GM23338 (cell line): Measurements from ENCODE around the gene STARD3. TPM values are rescaled to one million over a fixed set of nuclear protein-coding genes. Genes with fewer than 3 reads are reported as not detected.

Experiments
- ATAC-seq: fragments of 200-7000 bp; cut with Tn5 transposase; 3 replicates; pipeline ENCODE4 v1.9.1; 2020
- DNase-seq: peaks from one replicate; pipeline ENCODE4 v3.0.0-alpha.2; 2015; ENCODE audit warnings: low spot score
- H2AFZ ChIP-seq: fragments of 200-600 bp; sonication (generic); 2 replicates; pipeline ENCODE4 v1.8.0; 2016; ENCODE audit warnings: antibody characterized with exemption, mild to moderate bottlenecking, moderate library complexity
- H3F3A ChIP-seq: fragments of 200-600 bp; sonication (generic); replicated peaks from 2 replicates; pipeline ENCODE4 v1.8.0; 2017; ENCODE audit warnings: antibody characterized with exemption, mixed run types, low read depth
- H3K27ac ChIP-seq: fragments of 200-600 bp; sonication (generic); 2 replicates; pipeline ENCODE4 v1.6.1; 2016; ENCODE audit warnings: low read depth
- H3K27me3 ChIP-seq: fragments of 200-600 bp; sonication (generic); 2 replicates; pipeline ENCODE4 v1.8.0; 2016; ENCODE audit warnings: mild to moderate bottlenecking, mixed run types, moderate library complexity; ENCODE audit not compliant: insufficient read depth
- H3K36me3 ChIP-seq: fragments of 200-600 bp; sonication (generic); 2 replicates; pipeline ENCODE4 v1.8.0; 2016; ENCODE audit warnings: mild to moderate bottlenecking; ENCODE audit not compliant: insufficient read depth
- H3K4me1 ChIP-seq: fragments of 200-600 bp; sonication (generic); 2 replicates; pipeline ENCODE4 v1.8.0; 2016; ENCODE audit warnings: mild to moderate bottlenecking, moderate library complexity; ENCODE audit not compliant: insufficient read depth
- H3K4me2 ChIP-seq: fragments of 200-600 bp; sonication (generic); 2 replicates; pipeline ENCODE4 v1.7.1; 2017; ENCODE audit warnings: mixed run types
- H3K4me3 ChIP-seq: fragments of 200-600 bp; sonication (generic); 2 replicates; pipeline ENCODE4 v1.6.1; 2016; ENCODE audit warnings: mixed run types
- H3K79me2 ChIP-seq: fragments of 200-600 bp; sonication (generic); replicated peaks from 2 replicates; pipeline ENCODE4 v1.8.0; 2017; ENCODE audit warnings: mild to moderate bottlenecking; ENCODE audit not compliant: insufficient read depth
- H3K9me2 ChIP-seq: fragments of 200-600 bp; sonication (generic); 2 replicates; pipeline ENCODE4 v1.8.0; 2017; ENCODE audit not compliant: insufficient read depth
- H4K20me1 ChIP-seq: fragments of 200-600 bp; sonication (generic); replicated peaks from 2 replicates; pipeline ENCODE4 v1.8.0; 2017; ENCODE audit warnings: mild to moderate bottlenecking; ENCODE audit not compliant: insufficient read depth
- H3K27ac Mint-ChIP-seq: 2 replicates; pipeline ENCODE4 v1.8.0; 2020; ENCODE audit warnings: inconsistent platforms, mild to moderate bottlenecking, moderate library complexity, mixed read lengths
- H3K27me3 Mint-ChIP-seq: 3 replicates; pipeline ENCODE4 v1.8.0; 2022; ENCODE audit warnings: low read depth, mild to moderate bottlenecking, moderate library complexity, mixed read lengths, inconsistent platforms; ENCODE audit not compliant: insufficient read depth, poor library complexity
- H3K36me3 Mint-ChIP-seq: 3 replicates; pipeline ENCODE4 v1.8.0; 2021; ENCODE audit warnings: low read depth, mild to moderate bottlenecking, inconsistent platforms, moderate library complexity, mixed read lengths
- H3K4me1 Mint-ChIP-seq: 3 replicates; pipeline ENCODE4 v1.8.0; 2020; ENCODE audit warnings: mild to moderate bottlenecking, inconsistent platforms, mixed read lengths
- H3K4me3 Mint-ChIP-seq: 3 replicates; pipeline ENCODE4 v1.8.0; 2021; ENCODE audit warnings: moderate library complexity, mild to moderate bottlenecking, inconsistent platforms, mixed read lengths
- H3K9me3 Mint-ChIP-seq: 3 replicates; pipeline ENCODE4 v1.8.0; 2020; ENCODE audit warnings: moderate library complexity, mild to moderate bottlenecking, inconsistent platforms, mixed read lengths
- EZH2phosphoT487 ChIP-seq: fragments of 200-600 bp; sonication (generic); IDR thresholded peaks from one replicate; pipeline ENCODE4 v1.8.1; 2018; ENCODE audit warnings: antibody characterized with exemption; ENCODE audit not compliant: unreplicated experiment
- STAT1 ChIP-seq: IDR thresholded peaks from one replicate; pipeline ENCODE4 v1.6.1; 2016; ENCODE audit warnings: antibody characterized with exemption; ENCODE audit not compliant: unreplicated experiment
- ZNF114 ChIP-seq: fragments of 250-450 bp; sonication (Bioruptor Pico); IDR thresholded peaks from 2 replicates; pipeline ENCODE4 v1.5.0; 2020; ENCODE audit warnings: mild to moderate bottlenecking, moderate library complexity
- polyA plus RNA-seq: library from polyadenylated mRNA; unstranded; fragments of >200 nt; fragmentation: Nextera tagmentation; extraction: Ambion mirVana; gene quantifications from 2 replicates; pipeline ENCODE4 v1.2.1, GENCODE V29; 2016
- total RNA-seq: library from RNA; depleted of rRNA; stranded (reverse); fragments of >200 nt; shearing (Covaris generic); gene quantifications from 2 replicates; pipeline ENCODE4 v1.2.3, GENCODE V29; 2014
- TF ChIP-seq, protein P1 (sequence below): fragments of 250-450 bp; sonication (Bioruptor Pico); IDR thresholded peaks from 2 replicates; pipeline ENCODE4 v1.5.0; 2020; ENCODE audit warnings: mild to moderate bottlenecking, moderate library complexity
- TF ChIP-seq, protein P2 (sequence below): IDR thresholded peaks from 2 replicates; pipeline ENCODE4 v1.6.1; 2016; ENCODE audit warnings: antibody characterized with exemption

Gene STARD3
- total and polyA plus RNA-seq, 2 experiments from 2014 or later, result 26.4 to 53.3 TPM

DNA sequence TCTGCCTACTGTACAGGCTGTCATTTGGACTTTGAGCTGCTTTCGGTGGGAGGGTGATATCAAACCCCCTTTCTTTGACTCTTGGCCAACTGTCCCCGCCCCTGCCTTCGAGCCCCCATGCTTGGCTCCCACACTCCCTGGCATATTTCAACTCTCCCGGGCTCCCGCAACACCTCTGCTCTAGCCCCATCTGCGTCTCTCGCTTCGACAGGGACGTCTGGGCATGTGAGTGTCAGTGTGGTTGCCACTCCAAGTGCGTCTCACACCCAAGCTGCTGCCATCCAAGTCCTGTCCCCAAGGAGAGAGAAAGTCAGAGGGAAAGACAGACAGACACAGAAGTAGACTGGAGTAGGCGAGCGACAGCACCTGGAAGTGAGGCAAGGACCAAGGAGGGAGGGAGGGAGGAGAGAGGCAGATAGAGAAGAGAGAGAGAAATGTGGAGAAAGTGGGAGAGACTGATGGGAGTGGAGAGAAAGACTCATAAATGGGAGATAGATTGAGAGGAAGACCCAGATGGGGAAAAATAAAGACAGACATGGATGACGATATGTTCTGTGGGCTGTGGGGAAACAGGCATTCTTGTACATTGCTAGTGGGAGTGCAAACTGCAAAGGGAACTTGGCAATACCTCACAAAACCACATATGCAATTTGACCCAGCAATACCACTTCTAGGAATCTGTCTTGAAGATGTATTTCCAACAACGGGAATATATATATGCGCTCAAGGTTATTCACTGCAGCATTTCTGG lies 11.8 kb downstream of the STARD3 start (continued):
- TF ChIP-seq, protein P1, sequence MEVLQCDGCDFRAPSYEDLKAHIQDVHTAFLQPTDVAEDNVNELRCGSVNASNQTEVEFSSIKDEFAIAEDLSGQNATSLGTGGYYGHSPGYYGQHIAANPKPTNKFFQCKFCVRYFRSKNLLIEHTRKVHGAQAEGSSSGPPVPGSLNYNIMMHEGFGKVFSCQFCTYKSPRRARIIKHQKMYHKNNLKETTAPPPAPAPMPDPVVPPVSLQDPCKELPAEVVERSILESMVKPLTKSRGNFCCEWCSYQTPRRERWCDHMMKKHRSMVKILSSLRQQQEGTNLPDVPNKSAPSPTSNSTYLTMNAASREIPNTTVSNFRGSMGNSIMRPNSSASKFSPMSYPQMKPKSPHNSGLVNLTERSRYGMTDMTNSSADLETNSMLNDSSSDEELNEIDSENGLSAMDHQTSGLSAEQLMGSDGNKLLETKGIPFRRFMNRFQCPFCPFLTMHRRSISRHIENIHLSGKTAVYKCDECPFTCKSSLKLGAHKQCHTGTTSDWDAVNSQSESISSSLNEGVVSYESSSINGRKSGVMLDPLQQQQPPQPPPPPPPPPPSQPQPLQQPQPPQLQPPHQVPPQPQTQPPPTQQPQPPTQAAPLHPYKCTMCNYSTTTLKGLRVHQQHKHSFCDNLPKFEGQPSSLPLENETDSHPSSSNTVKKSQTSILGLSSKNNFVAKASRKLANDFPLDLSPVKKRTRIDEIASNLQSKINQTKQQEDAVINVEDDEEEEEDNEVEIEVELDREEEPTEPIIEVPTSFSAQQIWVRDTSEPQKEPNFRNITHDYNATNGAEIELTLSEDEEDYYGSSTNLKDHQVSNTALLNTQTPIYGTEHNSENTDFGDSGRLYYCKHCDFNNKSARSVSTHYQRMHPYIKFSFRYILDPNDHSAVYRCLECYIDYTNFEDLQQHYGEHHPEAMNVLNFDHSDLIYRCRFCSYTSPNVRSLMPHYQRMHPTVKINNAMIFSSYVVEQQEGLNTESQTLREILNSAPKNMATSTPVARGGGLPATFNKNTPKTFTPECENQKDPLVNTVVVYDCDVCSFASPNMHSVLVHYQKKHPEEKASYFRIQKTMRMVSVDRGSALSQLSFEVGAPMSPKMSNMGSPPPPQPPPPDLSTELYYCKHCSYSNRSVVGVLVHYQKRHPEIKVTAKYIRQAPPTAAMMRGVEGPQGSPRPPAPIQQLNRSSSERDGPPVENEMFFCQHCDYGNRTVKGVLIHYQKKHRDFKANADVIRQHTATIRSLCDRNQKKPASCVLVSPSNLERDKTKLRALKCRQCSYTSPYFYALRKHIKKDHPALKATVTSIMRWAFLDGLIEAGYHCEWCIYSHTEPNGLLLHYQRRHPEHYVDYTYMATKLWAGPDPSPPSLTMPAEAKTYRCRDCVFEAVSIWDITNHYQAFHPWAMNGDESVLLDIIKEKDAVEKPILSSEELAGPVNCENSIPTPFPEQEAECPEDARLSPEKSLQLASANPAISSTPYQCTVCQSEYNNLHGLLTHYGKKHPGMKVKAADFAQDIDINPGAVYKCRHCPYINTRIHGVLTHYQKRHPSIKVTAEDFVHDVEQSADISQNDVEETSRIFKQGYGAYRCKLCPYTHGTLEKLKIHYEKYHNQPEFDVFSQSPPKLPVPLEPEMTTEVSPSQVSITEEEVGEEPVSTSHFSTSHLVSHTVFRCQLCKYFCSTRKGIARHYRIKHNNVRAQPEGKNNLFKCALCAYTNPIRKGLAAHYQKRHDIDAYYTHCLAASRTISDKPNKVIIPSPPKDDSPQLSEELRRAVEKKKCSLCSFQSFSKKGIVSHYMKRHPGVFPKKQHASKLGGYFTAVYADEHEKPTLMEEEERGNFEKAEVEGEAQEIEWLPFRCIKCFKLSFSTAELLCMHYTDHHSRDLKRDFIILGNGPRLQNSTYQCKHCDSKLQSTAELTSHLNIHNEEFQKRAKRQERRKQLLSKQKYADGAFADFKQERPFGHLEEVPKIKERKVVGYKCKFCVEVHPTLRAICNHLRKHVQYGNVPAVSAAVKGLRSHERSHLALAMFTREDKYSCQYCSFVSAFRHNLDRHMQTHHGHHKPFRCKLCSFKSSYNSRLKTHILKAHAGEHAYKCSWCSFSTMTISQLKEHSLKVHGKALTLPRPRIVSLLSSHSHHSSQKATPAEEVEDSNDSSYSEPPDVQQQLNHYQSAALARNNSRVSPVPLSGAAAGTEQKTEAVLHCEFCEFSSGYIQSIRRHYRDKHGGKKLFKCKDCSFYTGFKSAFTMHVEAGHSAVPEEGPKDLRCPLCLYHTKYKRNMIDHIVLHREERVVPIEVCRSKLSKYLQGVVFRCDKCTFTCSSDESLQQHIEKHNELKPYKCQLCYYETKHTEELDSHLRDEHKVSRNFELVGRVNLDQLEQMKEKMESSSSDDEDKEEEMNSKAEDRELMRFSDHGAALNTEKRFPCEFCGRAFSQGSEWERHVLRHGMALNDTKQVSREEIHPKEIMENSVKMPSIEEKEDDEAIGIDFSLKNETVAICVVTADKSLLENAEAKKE, result no peak
- TF ChIP-seq, protein P2, sequence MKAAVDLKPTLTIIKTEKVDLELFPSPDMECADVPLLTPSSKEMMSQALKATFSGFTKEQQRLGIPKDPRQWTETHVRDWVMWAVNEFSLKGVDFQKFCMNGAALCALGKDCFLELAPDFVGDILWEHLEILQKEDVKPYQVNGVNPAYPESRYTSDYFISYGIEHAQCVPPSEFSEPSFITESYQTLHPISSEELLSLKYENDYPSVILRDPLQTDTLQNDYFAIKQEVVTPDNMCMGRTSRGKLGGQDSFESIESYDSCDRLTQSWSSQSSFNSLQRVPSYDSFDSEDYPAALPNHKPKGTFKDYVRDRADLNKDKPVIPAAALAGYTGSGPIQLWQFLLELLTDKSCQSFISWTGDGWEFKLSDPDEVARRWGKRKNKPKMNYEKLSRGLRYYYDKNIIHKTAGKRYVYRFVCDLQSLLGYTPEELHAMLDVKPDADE, result no peak

DNA sequence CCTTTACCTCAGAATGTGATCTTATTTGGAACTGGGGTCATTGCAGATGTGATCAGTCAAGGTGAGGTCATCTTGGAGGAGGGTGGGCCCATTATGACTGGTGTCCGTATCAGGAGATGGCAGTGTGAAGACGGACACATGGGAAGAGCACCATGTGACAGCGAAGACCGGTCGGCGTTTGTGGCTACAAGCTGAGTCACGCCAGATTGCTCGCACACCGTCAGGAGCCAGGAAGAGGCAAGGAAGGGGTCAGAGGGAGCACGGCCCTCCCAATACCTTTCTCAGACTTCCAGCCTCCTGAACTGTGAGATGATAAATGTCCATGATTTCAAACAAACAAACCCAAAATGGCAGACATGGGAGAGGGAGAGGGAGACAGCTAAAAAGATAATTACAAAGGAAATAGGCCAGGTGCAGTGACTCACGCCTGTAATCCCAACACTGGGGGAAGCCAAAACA lies 13.2 kb downstream of the STARD3 start:
- peaks cover 14% of the 10 kb centered on the region; the same call in 1 of the 2 replicates for H3F3A ChIP-seq
- no peak overlapping the region for H3K4me2 ChIP-seq
- Mint-ChIP-seq H3K9me3 (no peaks in the 10 kb centered on the region; the same call in 2 of the 3 replicates), H3K36me3 (peaks cover 5% of the 10 kb centered on the region), H3K4me1 (peaks cover 56% of the 10 kb centered on the region), H3K27ac (no peak overlapping the region), H3K27me3 (peaks cover 20% of the 10 kb centered on the region), H3K4me3 (no peak overlapping the region; the same call in 2 of the 3 replicates)
- H3K4me1 ChIP-seq, result peaks cover 36% of the 10 kb centered on the region
- no peaks in the 10 kb centered on the region for H3K27me3 ChIP-seq
- H3K9me2 ChIP-seq, result no peaks in the 10 kb centered on the region
- H2AFZ ChIP-seq, result no peak overlapping the region
- H4K20me1 ChIP-seq, result peaks cover 10% of the 10 kb centered on the region
- H3K79me2 ChIP-seq, result peaks cover 32% of the 10 kb centered on the region
- ATAC-seq (no peak), DNase-seq (no peak)
- no peak overlapping the region; the same call in 1 of the 2 replicates for H3K27ac ChIP-seq
- H3K36me3 ChIP-seq, result no peaks in the 10 kb centered on the region
- no peak overlapping the region for H3K4me3 ChIP-seq
- TF ChIP-seq STAT1 (no peak), ZNF114 (CRISPR knock-in tag) (no peak), EZH2phosphoT487 (no peak)
- TF ChIP-seq, protein P1, result no peak
